ENCODE measurements around the gene FBXL22. TPM values are rescaled to one million over a fixed set of nuclear protein-coding genes. Genes with fewer than 3 reads are reported as not detected.
A peak's percentile ranks its signal among the peaks of the same experiment; 100 is the strongest.

The FBXL22 gene
- total RNA-seq, 1 experiment from 2014 or later: 0.49 TPM

DNA sequence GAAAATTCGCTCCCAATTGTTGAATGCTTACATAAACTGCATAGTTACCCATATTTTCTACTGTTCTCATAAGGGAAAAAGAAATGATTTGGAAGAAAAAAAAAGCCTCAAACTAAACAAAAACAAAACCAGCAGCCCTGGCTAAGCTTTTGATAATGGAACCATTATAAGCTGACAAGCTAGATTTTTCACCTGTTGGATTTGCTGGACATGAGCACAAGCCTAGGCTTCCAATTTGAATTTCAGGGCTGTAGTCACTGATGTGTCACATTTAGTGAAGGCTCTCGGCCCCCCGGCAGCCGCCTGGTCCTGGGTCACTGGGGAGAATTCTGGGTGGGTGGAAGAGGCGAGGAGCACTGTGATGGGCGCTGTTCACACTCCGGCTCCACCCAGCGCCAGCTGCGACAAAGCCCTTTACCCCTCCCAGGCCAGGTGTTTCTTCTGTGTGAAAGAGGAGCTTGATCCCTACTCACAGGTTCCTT lies 4.6 kb downstream of the FBXL22 start:
- Histone ChIP-seq H3K36me3 (ENCODE audit: control insufficient read depth in 1 of 2, insufficient read depth in 2 of 2, low read length in 2 of 2) (no peaks in the 10 kb centered on the region), H2AFZ (ENCODE audit: low read depth, low read length, poor library complexity, severe bottlenecking) (no peak overlapping the region), H3K4me3 (replicated peaks in 1 of 2; ENCODE audit: low read depth in 1 of 2, low read length in 2 of 2) (peak overlapping the region; percentile 77 to 85), H4K20me1 (ENCODE audit: insufficient read depth) (no peaks in the 10 kb centered on the region), H3K9me2 (ENCODE audit: insufficient read depth) (no peaks in the 10 kb centered on the region), H3K27me3 (ENCODE audit: insufficient read depth, low read length) (no peaks in the 10 kb centered on the region), H3K27ac (ENCODE audit: low read depth, low read length) (peak overlapping the region; percentile 59; the same call in 1 of the 2 replicates), H3K79me2 (ENCODE audit: insufficient read depth, low read length) (no peaks in the 10 kb centered on the region), H3K4me1 (ENCODE audit: control insufficient read depth in 1 of 2, insufficient read depth in 2 of 2, low read length in 2 of 2) (peaks cover 13 to 31% of the 10 kb centered on the region in 2 experiments; a peak in 3 of 4 replicates), H3K9me3 (ENCODE audit: control insufficient read depth in 1 of 2, insufficient read depth in 1 of 2, low read depth in 1 of 2, low read length in 2 of 2) (no peaks in the 10 kb centered on the region), H3K9ac (ENCODE audit: low read length) (peak overlapping the region; percentile 88), H3K4me2 (ENCODE audit: low read length) (peak overlapping the region; percentile 86)
- intact Hi-C loops (cut with micrococcal nuclease): no loop called here
- BruUV-seq (replicated peaks): no TSS peak
- DNase-seq (ENCODE audit: low read depth, low spot score) (no peak), ATAC-seq (no peak)
- TF ChIP-seq FOSL1 (IDR thresholded peaks at IDR 0.05; ENCODE audit: low read depth) (no peak), EZH2phosphoT487 (IDR thresholded peaks at IDR 0.05; ENCODE audit: borderline replicate concordance) (no peak)
- ChIA-PET POLR2A (interaction anchor here (1.4 kb wide), 1 partner anchor 136 kb away, joined by 3 read pairs; no protein-coding TSS in a partner anchor), RAD21 (ENCODE audit: low non-redundant PET in 1 of 2, low total read pairs in 2 of 2, uncharacterized antibody in 2 of 2, unreplicated experiment in 2 of 2) (no interaction called here), CTCF (interaction anchor here (1.0 to 3.6 kb wide), 3 partner anchors 8 to 135 kb away, joined by 3 to 13 read pairs (median 4); no protein-coding TSS in a partner anchor)

DNA sequence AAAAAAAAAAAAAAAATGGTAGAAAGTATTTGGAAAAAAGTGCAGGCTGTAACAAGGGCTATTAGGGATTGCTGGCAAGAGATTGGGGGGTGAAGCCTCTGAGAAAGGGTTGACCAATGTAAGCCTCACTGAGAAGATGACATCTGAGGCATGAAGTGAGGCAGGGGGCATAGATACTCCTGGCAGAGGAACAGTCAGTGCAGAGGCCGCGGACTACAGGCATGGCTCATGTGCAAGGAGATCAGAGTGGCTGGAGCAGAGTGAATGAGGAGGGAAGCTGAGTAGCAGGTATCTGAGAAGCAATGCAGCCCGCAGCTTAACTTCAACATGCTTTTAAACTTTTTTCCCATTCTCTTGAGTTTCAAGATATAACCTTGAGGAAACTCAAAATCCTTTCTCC lies 5.4 kb downstream of the FBXL22 start:
- H4K20me1 ChIP-seq (ENCODE audit: insufficient read depth): no peaks in the 10 kb centered on the region
- no peak overlapping the region for H2AFZ ChIP-seq (ENCODE audit: low read depth, low read length, poor library complexity, severe bottlenecking)
- no peaks in the 10 kb centered on the region for H3K9me3 ChIP-seq (ENCODE audit: control insufficient read depth in 1 of 2, insufficient read depth in 1 of 2, low read depth in 1 of 2, low read length in 2 of 2)
- H3K9me2 ChIP-seq (ENCODE audit: insufficient read depth): no peaks in the 10 kb centered on the region
- ATAC-seq (no peak), DNase-seq (ENCODE audit: low read depth, low spot score) (no peak)
- ChIA-PET CTCF (interaction anchor here (1.0 to 3.6 kb wide), 3 partner anchors 8 to 136 kb away, joined by 3 to 13 read pairs (median 4); no protein-coding TSS in a partner anchor), POLR2A (interaction anchor here (1.4 kb wide), 1 partner anchor 136 kb away, joined by 3 read pairs; no protein-coding TSS in a partner anchor), RAD21 (ENCODE audit: low non-redundant PET in 1 of 2, low total read pairs in 2 of 2, uncharacterized antibody in 2 of 2, unreplicated experiment in 2 of 2) (interaction anchor here in 1 of 2 experiments (0.7 kb wide), 1 partner anchor 85 kb away, joined by 4 read pairs; no protein-coding TSS in a partner anchor)
- H3K79me2 ChIP-seq (ENCODE audit: insufficient read depth, low read length): no peaks in the 10 kb centered on the region
- H3K9ac ChIP-seq (ENCODE audit: low read length): no peak overlapping the region
- intact Hi-C loops (cut with micrococcal nuclease): no loop called here
- H3K4me1 ChIP-seq (ENCODE audit: control insufficient read depth in 1 of 2, insufficient read depth in 2 of 2, low read length in 2 of 2): peaks cover 13 to 31% of the 10 kb centered on the region in 2 experiments; a peak in 3 of 4 replicates
- H3K4me2 ChIP-seq (ENCODE audit: low read length): no peak overlapping the region
- H3K4me3 ChIP-seq (replicated peaks in 1 of 2; ENCODE audit: low read depth in 1 of 2, low read length in 2 of 2): no peak overlapping the region
- no peak for TF ChIP-seq SRF (IDR thresholded peaks at IDR 0.05; ENCODE audit: low read depth)
- TF ChIP-seq SIN3A (IDR thresholded peaks at IDR 0.05; ENCODE audit: low read depth): no peak
- TF ChIP-seq EZH2 (IDR thresholded peaks at IDR 0.05): no peak
- TF ChIP-seq, protein P1, sequence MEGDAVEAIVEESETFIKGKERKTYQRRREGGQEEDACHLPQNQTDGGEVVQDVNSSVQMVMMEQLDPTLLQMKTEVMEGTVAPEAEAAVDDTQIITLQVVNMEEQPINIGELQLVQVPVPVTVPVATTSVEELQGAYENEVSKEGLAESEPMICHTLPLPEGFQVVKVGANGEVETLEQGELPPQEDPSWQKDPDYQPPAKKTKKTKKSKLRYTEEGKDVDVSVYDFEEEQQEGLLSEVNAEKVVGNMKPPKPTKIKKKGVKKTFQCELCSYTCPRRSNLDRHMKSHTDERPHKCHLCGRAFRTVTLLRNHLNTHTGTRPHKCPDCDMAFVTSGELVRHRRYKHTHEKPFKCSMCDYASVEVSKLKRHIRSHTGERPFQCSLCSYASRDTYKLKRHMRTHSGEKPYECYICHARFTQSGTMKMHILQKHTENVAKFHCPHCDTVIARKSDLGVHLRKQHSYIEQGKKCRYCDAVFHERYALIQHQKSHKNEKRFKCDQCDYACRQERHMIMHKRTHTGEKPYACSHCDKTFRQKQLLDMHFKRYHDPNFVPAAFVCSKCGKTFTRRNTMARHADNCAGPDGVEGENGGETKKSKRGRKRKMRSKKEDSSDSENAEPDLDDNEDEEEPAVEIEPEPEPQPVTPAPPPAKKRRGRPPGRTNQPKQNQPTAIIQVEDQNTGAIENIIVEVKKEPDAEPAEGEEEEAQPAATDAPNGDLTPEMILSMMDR (IDR thresholded peaks at IDR 0.05 in 2 of 3, conservative IDR thresholded peaks at IDR 0.05 in 1 of 3; ENCODE audit: borderline replicate concordance in 1 of 3, insufficient read depth in 1 of 3, low read depth in 2 of 3, low read length in 2 of 3): no peak
- no peak for TF ChIP-seq SP1 (IDR thresholded peaks at IDR 0.05; ENCODE audit: low read depth)
- TF ChIP-seq EZH2phosphoT487 (IDR thresholded peaks at IDR 0.05; ENCODE audit: borderline replicate concordance): no peak
- no peaks in the 10 kb centered on the region for H3K36me3 ChIP-seq (ENCODE audit: control insufficient read depth in 1 of 2, insufficient read depth in 2 of 2, low read length in 2 of 2)
- BruUV-seq (replicated peaks): no TSS peak
- H3K27ac ChIP-seq (ENCODE audit: low read depth, low read length): no peak overlapping the region
- H3K27me3 ChIP-seq (ENCODE audit: insufficient read depth, low read length): no peaks in the 10 kb centered on the region

All from HCT116 (cell line).